Peyer's patch (tissue), 4 donors: ENCODE data around the gene UNKL. TPM values are rescaled to one million over a fixed set of nuclear protein-coding genes. Genes with fewer than 3 reads are reported as not detected.

Experiments
- DNase-seq, 3 donors: peaks; one replicate each; pipeline ENCODE4 v3.0.0-alpha.2; 2017 to 2019
- H3K27ac ChIP-seq, 4 donors: fragments of 200-600 bp; sonication (generic); one replicate each; pipeline ENCODE4 v1.5.1; 2016 to 2019
- H3K27me3 ChIP-seq, 2 donors: fragments of 200-600 bp; sonication (generic); one replicate each; pipeline ENCODE4 v1.5.1; 2019
- H3K36me3 ChIP-seq, 3 donors: fragments of 200-600 bp; sonication (generic); one replicate each; pipeline ENCODE4 v1.5.1; 2016 to 2019
- H3K4me1 ChIP-seq, 4 donors: fragments of 200-600 bp; sonication (generic); one replicate each; pipeline ENCODE4 v1.5.1; 2016 to 2019
- H3K4me3 ChIP-seq, 4 donors: fragments of 200-600 bp; sonication (generic); 1 replicate in 3 of 4; 2 replicates in 1 of 4; pipeline ENCODE4 v1.5.1; 2016 to 2019; ENCODE audit warnings: mild to moderate bottlenecking in 1 of 4
- H3K9me3 ChIP-seq, 4 donors: fragments of 200-600 bp; sonication (generic); one replicate each; pipeline ENCODE4 v1.5.1; 2016 to 2019; ENCODE audit warnings: mild to moderate bottlenecking in 1 of 4
- CTCF ChIP-seq, 6 experiments: fragments of 450-650 bp in 4 of 6; fragments of 200-600 bp in 2 of 6; sonication (generic) in 1 of 6; IDR thresholded peaks; one replicate each; pipeline ENCODE4 v1.5.1; 2017 to 2019; ENCODE audit warnings: antibody characterized with exemption in 6 of 6, mild to moderate bottlenecking in 3 of 6, moderate library complexity in 1 of 6
- POLR2A ChIP-seq, 2 donors: fragments of 450-650 bp; IDR thresholded peaks; one replicate each; pipeline ENCODE4 v1.5.1; 2017; ENCODE audit warnings: antibody characterized with exemption in 2 of 2, mild to moderate bottlenecking in 2 of 2, moderate library complexity in 2 of 2
- total RNA-seq, 4 donors: library from RNA; depleted of rRNA; stranded (reverse); fragments of >200 nt; gene quantifications; one replicate each; pipeline ENCODE4 v1.1.0, GENCODE V29; 2016

The UNKL gene
- total RNA-seq, 4 donors from 2014 or later, result 10.9 to 113 (median 38.4) TPM

- Histone ChIP-seq H3K9me3 (no peaks in the 10 kb centered on the region), H3K27ac (no peak overlapping the region), H3K36me3 (peaks cover 0 to 34% (median 0%) of the 10 kb centered on the region in 3 donors)
These were observed 67.1 kb downstream of the UNKL start for GRCh38 chr16:1347286-1347855.

GRCh38 chr16:1346422-1347285, 67.8 kb downstream of the UNKL start:
- Histone ChIP-seq H3K27ac (no peak overlapping the region), H3K27me3 (no peaks in the 10 kb centered on the region), H3K4me3 (no peak overlapping the region), H3K9me3 (no peaks in the 10 kb centered on the region), H3K4me1 (peaks cover 3 to 32% (median 24%) of the 10 kb centered on the region in 4 donors), H3K36me3 (peaks cover 0 to 34% (median 0%) of the 10 kb centered on the region in 3 donors)
- no peak for DNase-seq
- TF ChIP-seq POLR2A (IDR thresholded peaks at IDR 0.05), result no peak
- TF ChIP-seq CTCF (IDR thresholded peaks at IDR 0.05), result peak in 2 of 6 experiments; percentile 7 to 33

More at GRCh38 chr16:1347286-1347855, 67.1 kb downstream of the UNKL start:
- Histone ChIP-seq H3K4me1 (peaks cover 2 to 31% (median 19%) of the 10 kb centered on the region in 4 donors), H3K27me3 (no peaks in the 10 kb centered on the region), H3K4me3 (no peak overlapping the region)
- no peak for DNase-seq
- TF ChIP-seq POLR2A (IDR thresholded peaks at IDR 0.05) (no peak), CTCF (IDR thresholded peaks at IDR 0.05) (no peak)

GRCh38 chr16:1345651-1346421, 68.7 kb downstream of the UNKL start:
- no peak for DNase-seq
- TF ChIP-seq POLR2A (IDR thresholded peaks at IDR 0.05), result no peak
- TF ChIP-seq CTCF (IDR thresholded peaks at IDR 0.05), result no peak

GRCh38 chr16:1345087-1345486, 69.4 kb downstream of the UNKL start:
- Histone ChIP-seq H3K27me3 (no peaks in the 10 kb centered on the region), H3K4me3 (no peak overlapping the region), H3K27ac (no peak overlapping the region), H3K36me3 (peaks cover 0 to 27% (median 0%) of the 10 kb centered on the region in 3 donors), H3K9me3 (no peaks in the 10 kb centered on the region), H3K4me1 (peaks cover 3 to 23% (median 15%) of the 10 kb centered on the region in 4 donors)
- no peak for TF ChIP-seq POLR2A (IDR thresholded peaks at IDR 0.05)
- no peak for TF ChIP-seq CTCF (IDR thresholded peaks at IDR 0.05)
- DNase-seq, result no peak

More at GRCh38 chr16:1345651-1346421, 68.7 kb downstream of the UNKL start:
- Histone ChIP-seq H3K27me3 (no peaks in the 10 kb centered on the region), H3K36me3 (peaks cover 0 to 34% (median 0%) of the 10 kb centered on the region in 3 donors), H3K27ac (no peak overlapping the region), H3K9me3 (no peaks in the 10 kb centered on the region), H3K4me1 (peaks cover 3 to 27% (median 20%) of the 10 kb centered on the region in 4 donors), H3K4me3 (no peak overlapping the region)

- H3K4me1 ChIP-seq, result peaks cover 3 to 23% (median 13%) of the 10 kb centered on the region in 4 donors
- H3K36me3 ChIP-seq, result peaks cover 0 to 22% (median 0%) of the 10 kb centered on the region in 3 donors
- no peak for DNase-seq
- H3K9me3 ChIP-seq, result no peaks in the 10 kb centered on the region
- H3K27ac ChIP-seq, result no peak overlapping the region
- no peaks in the 10 kb centered on the region for H3K27me3 ChIP-seq
- TF ChIP-seq CTCF (IDR thresholded peaks at IDR 0.05) (no peak), POLR2A (IDR thresholded peaks at IDR 0.05) (no peak)
- no peak overlapping the region for H3K4me3 ChIP-seq
These were observed 70.0 kb downstream of the UNKL start for GRCh38 chr16:1344499-1344898.
